Measurements from ENCODE around the gene F12. TPM values are rescaled to one million over a fixed set of nuclear protein-coding genes. Genes with fewer than 3 reads are reported as not detected.

F12 gene
- total RNA-seq, 4 donors from 2014 or later: 0.42 to 2.6 (median 1.1) TPM; not detected in 1

Other genes starting within 250 kb of the F12 start
- gene RAB24, start 105.8 kb downstream of the F12 start, total RNA-seq: 10 to 100 TPM; 18.7 to 53.3 (median 26.3) TPM
- 10 to 100 TPM; 52.8 to 83.2 (median 57.9) TPM for gene PRELID1, start 105.8 kb downstream of the F12 start, total RNA-seq
- gene MXD3, start 97.7 kb downstream of the F12 start, total RNA-seq: 10 to 100 TPM in 1 of 4 donors, 1 to 10 TPM in 3; 2.0 to 11.7 (median 7.8) TPM
- 100 to 1,000 TPM; 309 to 465 (median 383) TPM for gene LMAN2, start 57.9 kb downstream of the F12 start, total RNA-seq
- 10 to 100 TPM; 22.9 to 42.7 (median 26.7) TPM for gene RGS14, start 51.6 kb downstream of the F12 start, total RNA-seq
- not detected for gene SLC34A1, start 25.1 kb downstream of the F12 start, total RNA-seq
- gene PFN3, start 8.9 kb downstream of the F12 start, total RNA-seq: not detected
- gene GRK6, start 17.1 kb upstream of the F12 start, total RNA-seq: 10 to 100 TPM; 14.0 to 27.8 (median 18.8) TPM
- gene PRR7, start 37.2 kb upstream of the F12 start, total RNA-seq: 1 to 10 TPM; 1.4 to 4.7 (median 4.2) TPM
- 10 to 100 TPM; 61.4 to 98.8 (median 68.0) TPM for gene DBN1, start 64.1 kb upstream of the F12 start, total RNA-seq
- gene PDLIM7, start 88.0 kb upstream of the F12 start, total RNA-seq: 10 to 100 TPM; 23.2 to 52.4 (median 34.8) TPM
- 1 to 10 TPM; 2.0 to 5.9 (median 3.5) TPM for gene DOK3, start 100.3 kb upstream of the F12 start, total RNA-seq
- gene DDX41, start 107.4 kb upstream of the F12 start, total RNA-seq: 100 to 1,000 TPM; 119 to 170 (median 145) TPM
- gene FAM193B, start 145.0 kb upstream of the F12 start, total RNA-seq: 10 to 100 TPM; 38.0 to 54.7 (median 46.6) TPM
- gene TMED9, start 182.6 kb upstream of the F12 start, total RNA-seq: 100 to 1,000 TPM in 2 of 4 donors, 10 to 100 TPM in 2; 86.9 to 162 (median 115) TPM
- 10 to 100 TPM; 27.9 to 47.2 (median 38.9) TPM for gene B4GALT7, start 190.6 kb upstream of the F12 start, total RNA-seq